Stimulated activated CD4-positive, alpha-beta T cell treated with anti-CD3 and anti-CD28 coated beads, Interleukin-4, amount 100 ng/mL, for 48 hours (primary cell): Measurements from ENCODE around the gene TRIM47.

Experiments used
- DNase-seq, 2 donors: peaks; one replicate each; pipeline ENCODE4 v3.0.0-alpha.2; 2020; ENCODE audit warnings: low read depth in 2 of 2

TRIM47 gene

DNA sequence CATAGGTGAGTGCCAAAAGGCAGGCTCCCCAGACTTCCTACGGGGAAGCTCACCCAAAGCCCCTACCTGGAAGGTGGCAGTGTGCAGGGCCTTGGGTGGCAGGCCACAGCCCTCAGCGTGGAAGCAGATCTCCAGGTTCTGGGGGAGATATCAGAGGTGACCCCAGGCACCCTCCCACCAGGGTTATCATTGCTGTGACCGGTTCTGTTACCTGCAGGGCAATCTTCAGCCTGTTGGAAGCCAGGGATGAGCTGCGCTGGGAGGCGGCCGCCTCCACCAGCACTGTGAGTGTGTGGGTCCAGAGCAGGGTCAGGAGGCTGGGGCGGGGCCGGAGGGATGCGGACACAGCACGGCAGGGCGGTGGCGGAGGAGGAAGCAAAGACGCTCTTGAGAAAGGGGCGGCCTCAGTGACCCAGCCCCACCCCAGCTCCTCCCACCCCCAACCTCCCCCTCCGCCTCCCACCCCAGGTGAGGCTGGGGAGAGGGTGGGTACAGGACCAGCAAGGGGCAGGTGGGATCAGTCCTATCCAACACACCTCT lies 47.3 kb downstream of the TRIM47 start:
- no peak for DNase-seq

DNA sequence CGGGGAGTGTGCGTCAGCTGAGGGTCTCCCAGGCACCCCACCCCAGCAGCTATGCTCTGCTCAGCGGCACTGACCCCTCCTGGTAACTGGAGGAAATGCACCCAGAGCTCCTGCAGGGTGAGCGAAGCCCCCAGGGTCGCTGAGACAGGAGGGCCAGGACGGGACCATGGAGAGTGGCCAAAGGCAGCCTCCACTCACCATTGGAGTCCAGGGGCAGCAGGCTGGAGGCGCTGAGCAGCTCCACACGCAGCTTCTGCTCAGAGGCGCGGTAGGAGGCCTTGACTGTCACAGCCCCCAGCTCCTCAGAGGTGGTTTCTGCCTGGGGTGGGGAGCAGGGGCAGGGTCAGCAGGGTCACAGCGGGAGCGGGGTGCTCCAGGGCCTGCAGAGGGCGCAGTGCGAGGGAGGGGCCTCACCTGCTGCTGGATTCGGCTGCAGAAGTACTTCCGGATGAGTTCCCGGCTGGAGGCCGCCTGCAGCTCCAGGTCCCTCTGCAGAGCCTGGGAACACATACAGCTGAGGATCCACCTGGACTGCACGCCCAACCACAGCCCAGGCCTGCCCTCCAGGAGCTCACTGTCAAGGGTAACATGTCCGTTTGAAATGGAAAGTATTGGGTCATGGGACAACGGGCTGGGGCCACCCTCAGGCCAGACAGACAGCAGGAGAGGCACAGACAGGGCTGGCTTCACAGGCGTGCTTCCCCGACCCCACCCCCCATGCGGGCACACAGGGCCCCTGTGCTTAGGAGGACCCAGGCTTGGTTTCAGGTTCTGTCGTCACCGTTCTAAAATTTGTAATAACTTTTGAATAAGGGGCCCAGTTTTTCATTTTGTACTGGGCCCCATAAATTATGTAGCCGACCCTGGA lies 48.0 kb downstream of the TRIM47 start:
- DNase-seq = peak in 1 of 2 donors; percentile 12

DNA sequence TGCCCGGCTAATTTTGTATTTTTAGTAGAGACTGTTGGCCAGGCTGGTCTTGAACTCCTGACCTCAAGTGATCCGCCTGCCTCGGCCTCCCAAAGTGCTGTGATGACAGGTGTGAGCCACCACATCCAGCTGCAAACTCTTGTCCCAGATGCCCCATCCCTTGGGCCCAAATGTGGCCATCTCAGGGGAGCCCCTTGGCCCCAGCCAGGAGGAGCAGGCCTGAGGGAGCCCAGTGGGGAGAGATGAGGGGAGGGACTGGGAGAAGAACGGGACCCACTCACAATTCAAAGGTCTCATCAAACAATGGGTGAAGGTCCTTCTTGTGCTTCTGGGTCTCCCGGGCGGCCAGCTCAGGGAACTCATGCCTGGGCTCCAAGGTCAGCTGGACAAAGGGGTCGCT lies 48.6 kb downstream of the TRIM47 start:
- DNase-seq = no peak

DNA sequence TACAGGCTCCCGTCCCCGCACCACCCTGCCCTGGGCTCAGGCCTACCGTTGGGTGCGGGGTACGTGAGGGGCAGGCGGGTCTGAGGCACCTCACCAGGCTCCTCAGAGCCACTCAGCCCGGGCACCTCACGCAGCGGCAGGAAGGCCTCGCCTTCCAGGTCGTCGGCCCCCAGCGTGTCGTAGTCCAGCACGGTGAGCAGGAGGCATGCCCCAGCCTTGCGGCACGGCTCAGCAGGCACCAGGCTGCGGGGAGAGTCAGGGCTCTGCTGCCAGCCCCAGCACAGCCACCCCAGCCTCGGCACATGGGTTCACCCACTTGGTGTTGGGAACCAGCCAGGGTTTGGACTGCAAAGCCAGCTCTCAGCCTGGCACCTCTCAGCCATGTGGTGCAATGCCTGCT lies 49.6 kb downstream of the TRIM47 start:
- DNase-seq = no peak

DNA sequence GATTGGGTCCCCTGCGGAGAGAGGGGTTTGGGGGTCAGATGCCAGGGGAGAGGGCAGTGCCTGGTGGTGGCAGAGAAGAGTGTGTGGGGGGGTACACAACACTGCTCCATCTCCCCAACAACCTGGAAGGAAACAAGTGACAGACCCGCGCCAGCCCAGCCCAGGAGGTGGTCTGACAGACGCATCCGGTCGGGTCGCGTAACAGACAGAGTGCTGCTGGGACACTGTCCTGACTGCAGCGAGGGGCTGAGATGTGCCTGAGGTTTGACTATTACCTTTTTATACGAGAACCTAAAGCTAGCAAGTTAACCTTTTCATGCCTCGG lies 50.3 kb downstream of the TRIM47 start:
- no peak for DNase-seq

DNA sequence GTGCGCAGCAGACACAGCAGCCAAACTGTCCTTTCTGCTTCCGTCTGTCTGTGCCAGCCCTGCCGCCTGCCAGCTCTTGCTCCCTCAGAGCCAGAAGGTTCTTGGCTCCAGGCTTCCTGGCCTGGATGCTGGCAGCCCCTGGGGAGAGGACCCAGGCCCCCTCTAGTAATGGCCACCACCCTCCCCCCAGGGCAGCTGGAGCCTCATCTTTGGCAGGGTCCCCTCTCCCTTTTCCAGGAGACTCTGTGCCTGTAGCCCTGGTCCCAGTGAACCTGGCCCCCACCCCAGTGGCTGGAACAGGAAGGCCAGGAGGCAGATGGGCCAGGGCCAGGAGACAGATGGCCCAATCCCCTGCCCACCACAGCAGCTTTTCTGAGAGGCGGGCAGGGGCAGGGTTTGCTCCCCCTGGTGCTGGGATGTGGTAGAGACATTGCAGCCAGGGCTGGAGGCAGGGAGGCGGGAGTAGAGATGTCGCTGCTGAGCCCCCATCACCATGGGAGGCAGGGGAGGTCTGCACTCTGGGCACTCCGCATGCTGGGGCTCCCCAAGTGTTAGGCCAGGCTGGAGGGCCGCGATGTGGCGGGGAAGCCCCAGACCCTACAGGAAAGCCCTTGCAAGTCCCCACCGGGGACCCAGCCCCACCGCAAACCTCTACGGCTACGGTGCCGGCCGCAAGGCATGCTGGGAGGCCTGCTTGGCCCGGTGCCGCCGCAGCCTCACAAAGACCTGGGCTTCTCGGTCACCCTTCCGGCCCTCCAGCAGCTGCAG lies 50.9 kb downstream of the TRIM47 start:
- DNase-seq = peak; percentile 49

DNA sequence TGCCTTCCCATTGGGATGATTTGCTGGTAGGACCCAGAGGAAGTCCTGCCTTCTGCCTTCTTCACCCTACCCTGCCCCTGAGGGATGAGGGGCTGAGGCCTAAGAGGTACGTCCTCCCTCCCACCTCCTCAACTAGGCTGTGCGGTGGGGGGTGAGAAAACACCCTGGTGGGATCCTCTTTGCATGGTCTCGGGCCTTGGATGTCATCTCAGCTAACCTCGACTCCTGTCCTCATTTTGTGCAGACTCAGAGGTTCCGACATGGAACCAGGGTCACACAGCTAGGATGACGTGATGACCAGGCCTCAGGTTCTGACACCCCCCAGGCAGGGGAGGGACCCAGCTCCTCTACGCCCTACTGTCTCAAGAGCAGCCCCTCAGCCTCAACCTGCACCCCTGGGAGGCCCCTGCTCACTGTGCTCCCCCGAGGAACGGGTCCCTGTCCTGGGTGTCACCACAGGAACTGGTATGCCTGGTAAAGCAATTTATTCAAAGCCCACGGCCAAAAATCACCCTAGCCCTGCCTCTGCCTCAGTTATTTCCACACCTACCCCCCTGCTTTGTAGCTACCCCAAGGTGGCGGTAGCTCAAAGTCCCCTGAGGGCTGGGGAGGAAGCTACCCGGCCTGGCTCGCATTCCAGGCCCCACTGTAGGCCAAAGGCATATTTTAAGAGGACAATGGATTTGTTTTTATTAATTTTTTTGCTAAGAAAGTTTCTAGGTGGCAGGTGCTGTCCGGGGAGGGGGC lies 51.6 kb downstream of the TRIM47 start:
- no peak for DNase-seq

DNA sequence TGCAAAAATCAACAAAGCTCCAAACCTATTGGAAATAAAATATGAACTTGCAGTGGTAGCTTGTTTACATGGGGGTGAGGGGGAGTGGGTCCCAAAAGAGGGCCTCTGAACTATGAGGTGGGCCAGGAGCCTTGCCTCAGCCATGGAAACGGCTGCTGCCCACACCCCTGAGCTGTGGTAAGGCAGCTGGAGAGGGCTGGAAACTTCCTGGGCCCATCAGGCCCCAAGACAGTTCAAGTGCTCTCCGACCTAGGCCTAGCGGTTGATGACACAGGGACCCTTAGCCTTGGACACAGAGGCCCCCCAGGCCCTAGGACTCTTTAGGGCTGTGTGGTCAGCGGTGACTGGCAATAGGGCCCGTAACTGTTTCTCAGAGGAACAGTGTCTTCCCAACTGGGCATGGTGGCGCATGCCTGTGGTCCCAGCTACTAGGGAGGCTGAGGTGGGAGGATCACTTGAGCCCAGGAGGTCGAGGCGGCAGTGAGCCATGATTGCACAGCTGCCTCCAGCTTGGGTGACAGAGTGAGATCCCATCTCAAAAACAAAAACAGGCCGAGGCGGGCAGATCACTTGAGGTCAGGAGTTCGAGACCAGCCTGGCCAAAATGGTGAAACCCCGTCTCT lies 52.5 kb downstream of the TRIM47 start:
- no peak for DNase-seq

DNA sequence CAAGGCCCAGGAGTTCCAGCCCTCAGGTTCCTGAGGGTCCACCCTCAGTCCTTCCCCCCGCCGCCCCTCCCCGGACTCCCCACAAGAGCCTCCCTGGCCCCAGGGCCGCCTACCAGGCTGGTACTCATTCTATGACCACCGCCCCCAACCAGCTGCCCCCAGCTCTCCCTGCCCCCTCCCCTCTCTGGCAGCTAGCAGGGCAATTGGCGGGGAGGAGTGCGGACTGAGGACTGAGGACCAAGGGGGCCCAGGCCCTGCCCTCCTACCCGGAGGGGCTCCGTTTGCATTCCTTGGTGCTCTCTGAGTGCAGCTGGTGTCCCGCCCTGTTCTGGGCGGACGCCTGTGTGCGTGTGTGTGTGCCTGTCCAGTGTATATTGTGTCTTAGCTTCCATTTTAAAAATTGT lies 53.2 kb downstream of the TRIM47 start:
- DNase-seq = no peak

DNA sequence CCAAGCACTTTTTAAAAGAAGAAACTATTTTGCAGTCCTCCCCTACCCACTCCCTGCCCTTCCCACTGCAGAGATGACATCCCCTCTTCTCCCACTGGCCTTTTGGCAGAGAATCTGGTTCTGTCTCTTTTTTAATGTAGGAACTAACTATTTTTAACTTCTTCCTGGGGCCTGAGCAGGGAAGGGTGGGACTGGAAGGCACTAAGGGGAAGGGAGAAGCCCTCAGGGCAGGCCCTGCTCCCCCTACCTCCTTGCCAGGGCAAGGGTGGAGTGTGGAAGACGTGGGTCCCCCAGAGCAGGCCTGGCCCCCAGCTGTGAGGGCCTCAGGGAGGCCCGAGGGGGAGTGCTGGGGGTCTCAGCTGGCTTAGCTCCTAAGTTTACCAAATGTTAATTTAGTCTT lies 53.7 kb downstream of the TRIM47 start:
- DNase-seq = no peak
